ENCODE results near the gene GJE1.
"Not testable (repeated sequence)": the region's sequence is repeated elsewhere in the genome, so short reads cannot be mapped to it uniquely, and the experiment has no call there.

Gene GJE1, protein sequence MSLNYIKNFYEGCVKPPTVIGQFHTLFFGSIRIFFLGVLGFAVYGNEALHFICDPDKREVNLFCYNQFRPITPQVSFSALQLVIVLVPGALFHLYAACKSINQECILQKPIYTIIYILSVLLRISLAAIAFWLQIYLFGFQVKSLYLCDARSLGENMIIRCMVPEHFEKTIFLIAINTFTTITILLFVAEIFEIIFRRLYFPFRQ

DNA sequence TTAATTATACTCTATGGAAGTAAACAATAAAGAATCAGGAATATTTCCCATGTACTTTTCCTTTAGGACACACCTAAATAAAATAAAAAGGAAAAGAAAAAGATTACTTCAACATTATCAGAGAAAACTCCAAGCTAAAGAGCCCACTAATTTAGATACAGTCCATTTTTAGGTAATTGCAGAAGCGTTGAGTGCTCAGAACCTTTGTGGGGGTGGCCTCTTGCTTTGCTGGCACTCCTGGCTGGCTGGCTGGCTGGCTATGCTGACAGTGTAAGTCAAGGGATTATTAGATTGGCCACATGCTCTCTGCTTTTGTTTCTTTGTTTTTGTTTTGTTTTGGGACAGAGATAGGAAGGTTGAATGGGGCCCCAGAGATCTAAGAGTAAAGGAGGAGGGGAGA, at the start of gene GJE1:
Gene GJE1 (plus strand): TSS at position 301 of the 400 bp plus-strand sequence. CDS start 234 bp downstream, outside the sequence.
- TF ChIP-seq ZNF274 (IDR thresholded peaks at IDR 0.05; ENCODE audit: low read depth, low read length) = no peak
- H3K4me3 ChIP-seq (ENCODE audit: low read length) = no peak within 1 kb of the TSS

DNA sequence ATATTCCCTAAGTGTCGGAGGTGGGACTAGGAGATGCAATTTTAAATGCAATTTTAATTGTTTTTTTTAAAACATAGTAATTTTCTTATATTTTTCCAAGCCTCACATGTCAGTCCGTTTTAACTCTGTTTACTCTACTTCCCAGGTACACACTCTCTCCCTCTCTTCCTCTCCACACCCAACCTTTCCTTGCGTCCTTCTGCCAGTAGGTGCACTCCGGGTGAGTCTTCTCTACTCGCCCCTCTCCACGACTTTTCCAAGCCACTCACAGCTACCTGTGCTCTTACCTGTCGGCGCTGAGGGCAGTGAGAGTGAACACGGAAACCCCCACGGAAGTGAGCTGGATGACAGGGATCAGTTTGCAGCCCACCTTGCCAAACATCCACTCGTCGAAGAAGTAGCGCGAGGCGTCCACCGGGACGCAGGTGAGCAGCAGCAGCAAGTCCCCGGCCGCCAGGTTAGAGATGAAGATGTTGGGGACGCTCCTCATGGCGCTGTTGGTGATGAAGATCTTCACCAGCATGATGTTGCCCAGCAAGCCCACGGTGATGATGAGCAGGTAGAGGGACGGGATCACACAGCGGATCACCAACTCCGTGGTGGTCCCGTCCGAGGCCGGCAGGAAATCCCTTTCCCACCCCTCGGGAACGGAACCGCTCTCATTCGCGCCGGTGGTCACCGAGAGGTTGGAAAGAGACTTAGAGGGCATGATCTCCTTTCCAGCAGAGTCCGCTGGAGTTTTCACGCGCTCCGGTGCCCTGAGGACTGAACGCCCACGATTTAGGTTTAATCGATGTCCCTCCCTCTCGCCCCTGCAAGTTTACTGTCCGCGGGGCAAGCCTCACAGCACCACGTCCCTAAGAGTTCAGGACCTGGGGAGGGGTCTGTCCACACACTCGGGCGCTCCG, 44.5 kb upstream of the GJE1 start:
- no peak overlapping the region for H3K4me3 ChIP-seq (ENCODE audit: low read length)
- TF ChIP-seq ZNF274 (IDR thresholded peaks at IDR 0.05; ENCODE audit: low read depth, low read length) = no peak

DNA sequence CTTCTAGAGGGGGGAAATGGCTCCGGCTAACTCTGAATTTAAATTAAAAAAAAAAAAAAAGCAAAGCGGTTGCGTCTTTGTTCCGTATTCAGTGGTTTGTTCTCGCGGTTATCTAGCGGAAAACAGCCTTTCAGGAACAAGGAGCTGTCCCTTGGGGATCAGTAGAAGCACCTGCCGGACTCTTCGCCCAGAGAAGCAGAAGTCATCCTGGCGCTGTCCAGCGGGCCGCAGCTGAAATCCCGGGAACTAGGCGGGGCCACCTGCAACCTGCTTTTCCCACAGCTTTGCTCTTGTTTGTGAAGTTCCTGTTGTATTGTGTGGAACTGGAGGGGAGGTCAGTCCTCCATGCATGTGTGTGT, 43.9 kb upstream of the GJE1 start:
- no peak overlapping the region for H3K4me3 ChIP-seq (ENCODE audit: low read length)
- TF ChIP-seq ZNF274 (IDR thresholded peaks at IDR 0.05; ENCODE audit: low read depth, low read length) = no peak

DNA sequence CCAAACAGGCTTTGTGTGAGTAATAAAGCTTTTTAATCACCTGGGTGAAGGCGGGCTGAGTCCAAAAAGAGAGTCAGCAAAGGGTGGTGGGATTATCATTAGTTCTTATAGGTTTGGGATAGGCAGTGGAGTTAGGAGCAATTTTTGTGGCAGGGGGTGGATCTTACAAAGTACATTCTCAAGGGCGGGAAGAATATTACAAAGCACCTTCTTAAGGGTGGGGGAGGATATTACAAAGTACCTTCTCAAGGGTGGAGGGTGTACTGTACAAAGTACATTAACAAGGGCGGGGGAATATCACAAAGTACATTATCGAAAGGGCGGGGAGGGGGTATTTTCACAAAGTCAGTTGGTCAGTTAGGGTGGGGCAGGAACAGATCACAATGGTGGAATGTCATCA, 27.9 kb upstream of the GJE1 start:
- not testable (repeated sequence) for H3K4me3 ChIP-seq (ENCODE audit: low read length)

DNA sequence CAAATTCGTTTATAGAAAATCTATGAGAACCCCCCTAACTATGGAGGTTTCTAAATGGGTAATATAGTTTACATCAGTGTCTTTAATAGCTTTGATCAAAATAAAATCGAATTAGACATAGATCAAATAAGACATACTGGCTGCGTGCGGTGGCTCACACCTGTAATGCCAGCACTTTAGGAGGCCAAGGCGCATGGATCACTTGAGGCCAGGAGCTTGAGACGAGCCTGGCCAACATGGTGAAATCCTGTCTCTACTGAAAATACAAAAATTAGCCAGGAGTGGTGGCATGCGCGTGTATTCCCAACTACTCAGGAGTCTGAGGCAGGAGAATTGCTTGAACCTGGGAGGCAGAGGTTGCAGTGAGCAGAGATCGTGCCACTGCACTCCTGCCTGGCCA, 21.9 kb upstream of the GJE1 start:
- H3K4me3 ChIP-seq (ENCODE audit: low read length) = not testable (repeated sequence)

DNA sequence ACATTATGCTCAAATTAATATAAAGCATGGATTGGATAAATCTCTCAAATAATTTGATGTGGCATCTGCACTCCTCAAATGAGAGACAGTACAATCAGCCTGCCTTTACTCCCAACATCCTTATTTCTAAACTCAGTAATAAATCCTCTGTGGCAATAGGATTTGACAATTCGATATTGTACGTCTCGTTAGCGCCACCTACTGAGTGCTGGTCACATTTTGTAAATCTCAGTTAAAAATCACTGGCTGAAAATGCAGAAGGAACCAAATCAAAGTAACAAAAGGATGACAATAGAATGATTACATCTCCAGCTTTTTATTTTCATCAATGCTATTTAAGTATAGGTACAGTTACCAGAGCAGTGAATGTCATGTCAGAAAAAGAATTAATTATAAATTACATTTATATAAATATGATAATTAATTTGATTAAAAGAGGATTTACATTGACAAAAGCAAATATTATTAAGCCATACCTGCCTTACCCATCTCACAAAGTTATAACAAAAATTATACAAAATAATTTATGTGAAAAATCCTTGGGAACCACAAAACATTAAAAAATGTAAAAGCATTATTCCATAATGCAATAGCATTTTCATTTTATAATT, 20.2 kb upstream of the GJE1 start:
- H3K4me3 ChIP-seq (ENCODE audit: low read length) = no peak overlapping the region
- TF ChIP-seq ZNF274 (IDR thresholded peaks at IDR 0.05; ENCODE audit: low read depth, low read length) = no peak

DNA sequence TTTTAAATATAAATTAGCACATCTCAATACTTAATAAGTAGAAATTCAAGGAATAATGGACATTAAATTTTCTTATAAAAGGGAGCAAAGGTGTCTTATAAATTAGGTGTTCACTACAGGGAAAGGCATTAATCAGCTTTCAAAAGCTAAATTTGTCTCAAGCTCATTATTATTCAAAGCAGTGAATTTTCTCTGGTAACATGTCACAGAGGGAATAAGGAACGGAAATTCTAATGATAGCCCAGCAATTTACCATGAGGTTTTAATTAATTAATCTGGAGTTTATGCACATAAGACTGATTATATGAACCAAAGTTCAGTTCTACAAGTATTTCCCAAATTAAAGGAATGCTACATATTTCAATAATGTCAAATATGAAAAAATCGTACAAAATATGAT, 15.4 kb upstream of the GJE1 start:
- no peak for TF ChIP-seq ZNF274 (IDR thresholded peaks at IDR 0.05; ENCODE audit: low read depth, low read length)
- H3K4me3 ChIP-seq (ENCODE audit: low read length) = no peak overlapping the region

DNA sequence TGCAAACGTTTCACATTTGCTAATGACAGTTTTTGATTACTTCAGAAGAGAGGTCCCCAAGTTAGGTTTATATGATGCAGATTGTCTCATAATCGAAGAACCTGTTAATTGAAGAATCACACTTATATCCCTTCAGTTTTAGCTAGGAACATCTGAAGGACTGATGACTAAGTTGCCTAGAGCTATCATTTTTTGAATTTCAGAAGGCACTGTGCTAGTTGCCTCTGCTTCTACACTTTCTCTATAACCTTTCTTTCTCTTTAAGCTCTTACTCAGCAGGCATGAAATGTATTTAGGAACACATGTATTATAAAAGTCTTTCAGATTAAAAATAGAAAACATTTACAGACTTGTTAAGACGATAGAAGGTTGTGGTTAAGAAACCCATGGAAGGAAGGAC, 14.4 kb upstream of the GJE1 start:
- TF ChIP-seq ZNF274 (IDR thresholded peaks at IDR 0.05; ENCODE audit: low read depth, low read length) = no peak
- H3K4me3 ChIP-seq (ENCODE audit: low read length) = no peak overlapping the region

DNA sequence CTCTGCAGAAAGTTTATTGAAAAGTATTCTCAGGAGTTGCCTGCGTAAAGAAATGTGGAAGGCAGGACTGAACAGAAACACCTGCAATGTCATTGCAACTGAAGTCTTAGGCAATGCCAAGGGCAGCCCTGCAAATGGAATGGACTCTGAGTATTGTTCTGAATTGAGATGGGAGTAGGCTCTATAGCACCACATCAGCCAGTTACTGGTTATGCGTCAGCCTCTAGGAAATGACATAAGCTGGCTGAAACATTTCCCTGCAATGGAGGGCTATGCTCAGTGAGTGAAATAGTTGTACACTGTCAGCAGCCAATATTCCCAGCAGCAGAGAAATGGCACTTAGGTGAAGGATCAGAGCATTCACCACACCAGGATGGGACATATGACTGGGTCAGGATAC, 13.8 kb upstream of the GJE1 start:
- no peak for TF ChIP-seq ZNF274 (IDR thresholded peaks at IDR 0.05; ENCODE audit: low read depth, low read length)

DNA sequence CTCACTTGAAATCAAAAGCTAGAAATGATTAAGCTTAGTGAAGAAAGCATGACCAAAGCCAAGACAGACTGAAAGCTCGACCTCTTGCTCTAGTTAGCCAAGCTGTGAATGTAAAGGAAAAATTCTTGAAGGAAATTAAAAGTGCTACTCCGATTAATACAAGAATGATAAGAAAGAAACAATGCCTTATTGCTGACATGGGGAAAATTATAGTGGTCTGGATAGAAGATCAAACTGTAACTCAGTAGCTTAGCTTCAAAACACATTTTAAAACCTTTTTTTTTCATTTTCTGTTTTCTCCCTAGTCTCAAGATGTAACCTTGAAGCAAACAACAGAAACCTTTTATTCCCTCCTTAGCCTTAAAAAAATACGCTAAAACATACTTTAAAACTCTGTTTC, 11.4 kb upstream of the GJE1 start:
- TF ChIP-seq ZNF274 (IDR thresholded peaks at IDR 0.05; ENCODE audit: low read depth, low read length) = no peak
- H3K4me3 ChIP-seq (ENCODE audit: low read length) = no peak overlapping the region

More for the DNA sequence above, 13.8 kb upstream of the GJE1 start:
- H3K4me3 ChIP-seq (ENCODE audit: low read length) = no peak overlapping the region

DNA sequence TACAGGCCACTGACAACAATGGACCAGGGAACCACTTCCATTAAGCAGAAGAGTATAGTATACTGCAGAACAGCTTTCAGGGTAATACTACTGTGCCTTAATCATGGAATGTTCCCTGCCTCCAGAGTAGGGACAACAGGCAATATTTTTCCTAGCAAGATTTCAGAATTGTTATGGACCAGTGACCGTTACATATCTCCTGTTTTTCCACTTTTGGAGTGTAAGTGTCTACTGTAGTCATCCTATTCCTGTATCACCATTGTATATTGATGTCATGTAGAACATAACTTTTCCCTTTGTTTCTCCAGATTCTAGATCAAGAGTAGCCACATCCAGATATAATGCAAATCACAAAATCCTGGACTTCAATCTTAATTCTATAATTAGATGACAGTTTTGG, 1.9 kb upstream of the GJE1 start:
- no peak for TF ChIP-seq ZNF274 (IDR thresholded peaks at IDR 0.05; ENCODE audit: low read depth, low read length)
- H3K4me3 ChIP-seq (ENCODE audit: low read length) = no peak overlapping the region

DNA sequence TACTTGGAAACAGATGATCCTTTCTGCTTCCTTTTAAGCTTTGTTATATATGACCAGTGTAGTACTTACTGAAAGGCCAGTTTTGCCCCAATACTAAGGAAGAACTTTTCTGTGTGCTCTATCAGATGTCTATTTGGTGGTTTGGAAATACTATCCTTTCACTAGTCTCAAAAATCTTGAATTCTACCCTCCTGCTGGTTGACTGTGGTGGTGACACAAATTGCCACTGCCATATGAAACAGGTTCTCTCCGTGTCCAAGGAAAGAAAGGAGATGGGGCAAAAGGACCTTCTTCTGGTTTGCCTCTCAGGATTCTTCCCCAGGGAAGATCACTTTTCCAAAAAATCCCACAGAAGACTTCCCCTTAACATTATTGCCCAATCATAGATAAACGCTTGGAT, 6.2 kb downstream of the GJE1 start:
- H3K4me3 ChIP-seq (ENCODE audit: low read length) = no peak overlapping the region
- TF ChIP-seq ZNF274 (IDR thresholded peaks at IDR 0.05; ENCODE audit: low read depth, low read length) = no peak

DNA sequence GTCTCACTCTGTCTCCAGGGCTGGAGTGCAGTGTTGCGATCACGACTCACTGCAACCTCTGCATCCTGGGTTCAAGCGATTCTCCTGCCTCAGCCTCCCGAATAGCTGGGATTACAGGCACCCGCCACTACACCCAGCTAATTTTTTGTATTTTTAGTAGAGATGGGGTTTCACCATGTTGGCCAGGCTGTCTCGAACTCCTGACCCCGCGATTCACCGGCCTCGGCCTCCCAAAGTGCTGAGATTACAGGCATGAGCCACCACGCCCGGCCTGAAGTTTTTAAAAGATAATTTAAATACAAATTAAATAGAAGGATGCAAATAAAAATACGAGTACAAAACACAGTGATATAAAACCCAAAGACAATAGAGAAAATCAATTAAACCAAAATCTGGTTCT, 8.8 kb downstream of the GJE1 start:
- H3K4me3 ChIP-seq (ENCODE audit: low read length) = not testable (repeated sequence)

DNA sequence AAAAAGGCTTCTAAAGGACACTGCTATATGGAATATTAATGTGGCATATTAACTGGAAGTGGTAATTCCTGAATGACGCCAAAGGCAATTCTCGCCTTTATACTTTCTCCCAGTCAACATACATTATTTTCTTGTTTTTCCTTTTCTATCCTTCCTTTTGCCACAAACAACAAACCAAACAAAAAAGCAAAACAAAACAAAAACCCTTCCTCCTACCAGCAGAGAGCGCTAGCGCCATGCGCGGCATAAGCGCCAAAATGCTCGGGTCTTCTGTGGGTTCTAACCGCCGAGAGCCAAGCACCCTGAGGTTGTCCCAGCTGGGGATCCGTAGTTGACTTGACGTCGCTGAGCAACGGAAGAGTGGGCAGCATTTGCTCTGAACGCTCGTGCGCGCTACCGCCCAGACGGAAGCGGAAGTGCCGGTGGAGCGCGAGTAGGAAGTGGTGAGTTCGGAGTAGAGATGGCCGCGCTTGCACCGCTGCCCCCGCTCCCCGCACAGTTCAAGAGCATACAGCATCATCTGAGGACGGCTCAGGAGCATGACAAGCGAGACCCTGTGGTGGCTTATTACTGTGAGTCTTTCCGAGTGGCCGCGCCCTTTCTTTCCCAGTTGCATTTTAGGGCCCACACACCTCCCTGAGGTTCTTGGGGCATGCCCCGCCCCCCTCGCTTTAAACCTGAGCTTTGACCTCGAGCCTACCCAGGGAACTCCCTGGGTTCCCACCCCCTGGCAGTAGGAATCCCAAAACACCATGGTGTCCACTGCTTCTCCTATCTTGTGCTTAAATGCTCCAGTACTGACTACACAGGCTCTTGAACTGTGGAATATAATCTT, 14.3 kb downstream of the GJE1 start, which contains the start of the genes NMBR and VTA1:
Gene NMBR (minus strand): TSS at position 295 of the 835 bp plus-strand sequence. CDS start 58,464 bp downstream, outside the sequence.
Gene VTA1 (plus strand): TSS at position 436 of the 835 bp plus-strand sequence. CDS start 25 bp downstream, at position 461.
- TF ChIP-seq ZNF274 (IDR thresholded peaks at IDR 0.05; ENCODE audit: low read depth, low read length) = no peak
- peak within 1 kb of the TSS; percentile 92 for H3K4me3 ChIP-seq (ENCODE audit: low read length)
